Mucosa of stomach (tissue), 1 donor: ENCODE data around the gene S100A4.
"Not testable (repeated sequence)": the region's sequence is repeated elsewhere in the genome, so short reads cannot be mapped to it uniquely, and the experiment has no call there.

Source experiments
- H3K27me3 ChIP-seq: one replicate; pipeline ENCODE4 v1.7.0; 2013; ENCODE audit warnings: mild to moderate bottlenecking, low read length; ENCODE audit not compliant: control insufficient read depth, insufficient read depth
- H3K36me3 ChIP-seq: one replicate; pipeline ENCODE4 v1.7.0; 2013; ENCODE audit warnings: low read length; ENCODE audit not compliant: control insufficient read depth, insufficient read depth
- H3K4me1 ChIP-seq: one replicate; pipeline ENCODE4 v1.7.0; 2013; ENCODE audit warnings: mild to moderate bottlenecking, low read length; ENCODE audit not compliant: control insufficient read depth, insufficient read depth
- H3K4me3 ChIP-seq: one replicate; pipeline ENCODE4 v1.7.0; 2013; ENCODE audit warnings: low read length
- H3K9ac ChIP-seq: one replicate; pipeline ENCODE4 v1.7.0; 2013; ENCODE audit warnings: mild to moderate bottlenecking, low read length, moderate library complexity
- H3K9me3 ChIP-seq: one replicate; pipeline ENCODE4 v1.7.0; 2013; ENCODE audit warnings: mild to moderate bottlenecking, low read length, moderate library complexity; ENCODE audit not compliant: control insufficient read depth
- donor health status: Pancreatic carcinoma.

Gene S100A4

GRCh38 chr1:153520137-153520691 is 25.4 kb downstream of the S100A4 start:
- H3K9me3 ChIP-seq, H3K27me3 ChIP-seq, H3K36me3 ChIP-seq, H3K9ac ChIP-seq, H3K4me3 ChIP-seq: not testable (repeated sequence)
- H3K4me1 ChIP-seq: peaks cover 27% of the 10 kb centered on the region

DNA sequence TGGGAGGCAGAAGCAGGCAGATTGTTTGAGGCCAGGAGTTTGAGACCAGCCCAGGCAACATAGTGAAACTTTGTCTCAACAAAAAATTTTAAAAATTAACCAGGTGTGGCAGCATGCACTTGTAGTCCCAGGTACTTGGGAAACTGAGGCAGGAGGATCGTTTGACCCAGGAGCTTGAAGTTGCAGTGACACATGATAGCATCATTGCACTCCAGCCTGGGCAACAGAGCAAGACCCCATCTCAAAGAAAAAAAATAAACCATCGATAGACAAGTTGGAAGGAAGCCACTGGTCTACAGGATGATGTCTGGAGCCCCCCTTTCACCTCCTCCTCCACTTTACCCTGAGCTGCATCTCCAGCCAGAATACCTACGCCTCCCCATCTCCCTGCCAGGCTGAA is 26.4 kb downstream of the S100A4 start:
- Histone ChIP-seq H3K4me1 (peaks cover 34% of the 10 kb centered on the region), H3K4me3 (no peak overlapping the region), H3K9ac (no peak overlapping the region), H3K27me3 (no peaks in the 10 kb centered on the region), H3K36me3 (no peaks in the 10 kb centered on the region), H3K9me3 (no peaks in the 10 kb centered on the region)

- H3K27me3 ChIP-seq: no peaks in the 10 kb centered on the region
- no peak overlapping the region for H3K4me3 ChIP-seq
- H3K9me3 ChIP-seq: no peaks in the 10 kb centered on the region
- peak overlapping the region; percentile 61 for H3K9ac ChIP-seq
- H3K36me3 ChIP-seq: no peaks in the 10 kb centered on the region
- H3K4me1 ChIP-seq: peaks cover 41% of the 10 kb centered on the region
These were observed 29.9 kb downstream of the S100A4 start for GRCh38 chr1:153515504-153516394.

DNA sequence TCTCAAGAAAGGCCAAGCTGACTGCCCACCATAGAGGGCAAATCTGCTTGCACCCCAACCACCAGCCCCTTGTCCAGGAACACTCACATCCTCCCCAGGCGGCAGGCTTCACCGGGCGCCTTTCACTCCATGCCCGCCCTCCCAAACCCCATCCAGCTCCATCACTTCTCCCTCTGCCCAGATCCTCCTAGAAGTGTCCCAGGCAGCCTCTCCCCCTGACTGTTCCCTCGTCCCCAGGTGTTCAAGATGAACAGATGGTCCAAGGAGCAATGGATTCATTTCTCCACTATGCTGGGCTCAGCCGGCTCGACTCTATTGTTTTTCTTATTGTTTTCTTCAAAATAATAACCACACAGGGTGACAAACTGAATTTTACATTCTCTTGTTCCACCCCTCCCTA is 31.9 kb downstream of the S100A4 start:
- Histone ChIP-seq H3K27me3 (no peaks in the 10 kb centered on the region), H3K36me3 (no peaks in the 10 kb centered on the region), H3K9me3 (no peaks in the 10 kb centered on the region), H3K9ac (no peak overlapping the region), H3K4me1 (peaks cover 35% of the 10 kb centered on the region), H3K4me3 (no peak overlapping the region)

GRCh38 chr1:153513023-153513422 is 32.6 kb downstream of the S100A4 start:
- Histone ChIP-seq H3K4me3 (no peak overlapping the region), H3K27me3 (no peaks in the 10 kb centered on the region), H3K9ac (no peak overlapping the region), H3K36me3 (no peaks in the 10 kb centered on the region), H3K4me1 (peaks cover 35% of the 10 kb centered on the region), H3K9me3 (no peaks in the 10 kb centered on the region)

DNA sequence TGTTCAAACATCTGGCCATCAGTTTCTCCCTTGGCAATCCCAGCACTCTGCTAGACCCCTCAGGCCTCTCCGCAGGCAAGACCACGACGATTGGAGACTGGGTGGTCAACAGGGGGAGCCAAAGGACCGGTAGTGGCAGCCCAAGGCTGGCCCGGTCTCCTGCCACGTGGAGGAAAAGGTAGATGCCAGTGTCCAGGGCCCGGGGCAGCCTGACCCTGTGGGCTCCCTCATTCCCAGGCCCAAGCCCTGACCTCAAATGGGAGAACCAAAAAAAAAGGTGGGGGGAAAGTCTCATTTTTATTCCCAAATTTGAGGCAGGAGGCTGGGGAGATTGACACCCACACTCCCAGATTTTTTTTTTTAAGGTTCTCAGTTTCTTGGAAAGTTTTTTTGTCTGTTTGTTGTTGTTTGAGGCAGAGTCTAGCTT is 34.6 kb downstream of the S100A4 start:
- H3K9ac ChIP-seq: no peak overlapping the region
- peaks cover 40% of the 10 kb centered on the region for H3K4me1 ChIP-seq
- no peaks in the 10 kb centered on the region for H3K27me3 ChIP-seq
- H3K36me3 ChIP-seq: no peaks in the 10 kb centered on the region
- H3K4me3 ChIP-seq: no peak overlapping the region
- no peaks in the 10 kb centered on the region for H3K9me3 ChIP-seq

DNA sequence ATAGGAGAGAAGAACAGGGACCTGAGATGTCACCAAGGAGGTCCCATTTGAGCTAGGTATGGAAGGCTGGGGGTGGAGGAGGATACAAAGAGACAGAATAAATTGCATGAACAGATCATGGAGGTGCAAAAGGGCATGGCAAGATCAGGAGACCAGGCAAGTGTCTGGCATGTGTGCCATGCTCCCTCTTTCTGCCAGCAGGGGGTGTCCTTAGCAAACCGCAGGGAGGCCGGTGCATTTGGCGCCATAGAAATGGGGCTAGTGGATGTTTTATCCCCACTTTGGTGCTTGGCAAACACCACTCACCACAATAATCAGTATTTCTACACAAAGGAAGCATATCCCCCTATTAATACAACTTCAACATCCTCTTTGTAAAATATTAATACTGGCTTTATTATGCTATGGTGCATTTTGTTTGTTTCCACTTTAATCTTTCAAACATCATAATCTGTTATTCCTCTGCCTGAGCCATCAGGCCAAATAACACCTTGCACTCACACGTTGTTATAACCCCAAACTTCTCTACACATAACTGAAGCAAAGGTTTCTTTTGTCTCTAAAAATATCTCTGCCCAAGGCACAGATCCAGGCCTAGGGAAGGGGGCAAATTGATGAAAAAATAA is 35.8 kb downstream of the S100A4 start:
- Histone ChIP-seq H3K4me1 (peaks cover 30% of the 10 kb centered on the region), H3K4me3 (no peak overlapping the region), H3K9ac (no peak overlapping the region)

DNA sequence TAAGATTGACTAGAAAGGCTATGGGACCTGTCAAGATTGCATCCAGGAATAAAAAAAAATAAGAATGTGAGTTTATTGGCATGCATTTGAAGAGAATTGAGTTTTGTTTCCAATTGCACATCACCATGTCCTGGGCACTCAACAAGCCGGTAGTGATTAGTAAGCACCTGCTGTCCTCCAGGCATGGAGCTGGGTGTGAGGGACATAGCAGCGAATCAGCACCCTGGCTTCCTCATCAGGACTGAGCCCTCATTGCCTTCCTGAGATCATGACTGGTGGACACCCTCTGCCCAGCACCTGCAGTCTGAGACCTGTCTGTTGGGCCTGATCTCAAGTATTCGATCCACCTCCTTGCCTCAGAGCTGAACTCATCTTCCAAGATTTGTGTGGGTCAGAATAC is 36.6 kb downstream of the S100A4 start:
- peaks cover 24% of the 10 kb centered on the region for H3K4me1 ChIP-seq
- H3K36me3 ChIP-seq: no peaks in the 10 kb centered on the region
- no peak overlapping the region for H3K4me3 ChIP-seq
- H3K27me3 ChIP-seq: no peaks in the 10 kb centered on the region
- no peak overlapping the region for H3K9ac ChIP-seq
- H3K9me3 ChIP-seq: no peaks in the 10 kb centered on the region

More for the DNA sequence above, 35.8 kb downstream of the S100A4 start:
- no peaks in the 10 kb centered on the region for H3K36me3 ChIP-seq
- no peaks in the 10 kb centered on the region for H3K27me3 ChIP-seq
- H3K9me3 ChIP-seq: no peaks in the 10 kb centered on the region

GRCh38 chr1:153507926-153508583 is 37.6 kb downstream of the S100A4 start:
- Histone ChIP-seq H3K9ac (no peak overlapping the region), H3K27me3 (no peaks in the 10 kb centered on the region), H3K36me3 (no peaks in the 10 kb centered on the region), H3K4me1 (peaks cover 24% of the 10 kb centered on the region), H3K9me3 (no peaks in the 10 kb centered on the region), H3K4me3 (no peak overlapping the region)

- Histone ChIP-seq H3K9ac (no peak overlapping the region), H3K27me3 (no peaks in the 10 kb centered on the region), H3K4me3 (no peak overlapping the region), H3K36me3 (no peaks in the 10 kb centered on the region), H3K9me3 (no peaks in the 10 kb centered on the region), H3K4me1 (peaks cover 17% of the 10 kb centered on the region)
These were observed 38.7 kb downstream of the S100A4 start for GRCh38 chr1:153506831-153507413.

DNA sequence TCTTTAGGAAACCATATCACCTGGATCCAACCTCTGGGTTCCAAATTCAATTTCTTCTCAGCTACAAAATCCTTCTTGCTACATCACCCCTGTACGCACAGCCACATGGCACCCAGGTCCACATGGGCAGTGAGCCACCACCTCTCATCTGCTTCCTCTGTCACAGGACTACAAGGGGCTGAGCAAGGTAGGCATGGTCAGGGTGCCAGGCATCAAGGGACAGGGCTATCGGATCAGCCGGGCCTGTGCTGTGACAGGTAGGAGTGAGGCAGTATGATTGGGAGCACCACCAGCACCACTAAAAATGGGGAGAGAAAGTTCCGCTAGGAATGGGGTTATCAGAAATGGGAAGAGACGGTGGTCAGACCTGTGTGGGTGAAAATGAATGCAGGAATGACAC is 39.2 kb downstream of the S100A4 start:
- H3K9ac ChIP-seq: no peak overlapping the region
- no peak overlapping the region for H3K4me3 ChIP-seq
- H3K27me3 ChIP-seq: no peaks in the 10 kb centered on the region
- no peaks in the 10 kb centered on the region for H3K9me3 ChIP-seq
- H3K4me1 ChIP-seq: peaks cover 13% of the 10 kb centered on the region
- H3K36me3 ChIP-seq: no peaks in the 10 kb centered on the region
